Measurements from ENCODE around the gene OR1D2. TPM values are rescaled to one million over a fixed set of nuclear protein-coding genes. Genes with fewer than 3 reads are reported as not detected.

OR1D2 gene
- total and polyA plus RNA-seq, 9 donors, result 0.05 TPM; not detected in 8

GRCh38 chr17:3046753-3047152 is 57.5 kb downstream of the OR1D2 start:
- Histone ChIP-seq H3K9me3 (replicated peaks; ENCODE audit: control insufficient read depth, low read depth, low read length) (peaks cover 10% of the 10 kb centered on the region), H3K27me3 (ENCODE audit: control insufficient read depth, insufficient read depth, low read length) (peaks cover 4% of the 10 kb centered on the region), H3K4me3 (ENCODE audit: low read length) (no peak overlapping the region), H3K4me1 (ENCODE audit: control insufficient read depth, insufficient read depth, low read length) (peaks cover 5% of the 10 kb centered on the region), H3K36me3 (ENCODE audit: control insufficient read depth, insufficient read depth, low read length) (no peaks in the 10 kb centered on the region), H3K27ac (ENCODE audit: low read length) (no peak overlapping the region)
- DNase-seq, result no peak
- no CpG with 5 or more reads among the region's 3 CpGs for WGBS (ENCODE audit: insufficient coverage)

- H3K27ac ChIP-seq (ENCODE audit: low read length), result no peak overlapping the region
- H3K4me1 ChIP-seq (ENCODE audit: control insufficient read depth, insufficient read depth, low read length), result no peaks in the 10 kb centered on the region
- H3K9me3 ChIP-seq (replicated peaks; ENCODE audit: control insufficient read depth, low read depth, low read length), result peaks cover 10% of the 10 kb centered on the region
- H3K36me3 ChIP-seq (ENCODE audit: control insufficient read depth, insufficient read depth, low read length), result no peaks in the 10 kb centered on the region
- no peak for DNase-seq
- 58% methylated on average over 9 of the region's 11 CpGs for WGBS (ENCODE audit: insufficient coverage)
- no peak overlapping the region for H3K4me3 ChIP-seq (ENCODE audit: low read length)
- peaks cover 4% of the 10 kb centered on the region for H3K27me3 ChIP-seq (ENCODE audit: control insufficient read depth, insufficient read depth, low read length)
Measured at GRCh38 chr17:3043737-3044365, 60.4 kb downstream of the OR1D2 start.

- Histone ChIP-seq H3K27me3 (ENCODE audit: control insufficient read depth, insufficient read depth, low read length) (peaks cover 4% of the 10 kb centered on the region), H3K4me3 (ENCODE audit: low read length) (no peak overlapping the region), H3K36me3 (ENCODE audit: control insufficient read depth, insufficient read depth, low read length) (no peaks in the 10 kb centered on the region), H3K27ac (ENCODE audit: low read length) (no peak overlapping the region), H3K4me1 (ENCODE audit: control insufficient read depth, insufficient read depth, low read length) (no peaks in the 10 kb centered on the region), H3K9me3 (replicated peaks; ENCODE audit: control insufficient read depth, low read depth, low read length) (peaks cover 10% of the 10 kb centered on the region)
- DNase-seq, result no peak
- WGBS (ENCODE audit: insufficient coverage), result 68% methylated on average over 3 of the region's 5 CpGs
Measured at GRCh38 chr17:3040882-3041281, 63.3 kb downstream of the OR1D2 start.

- H3K27ac ChIP-seq (ENCODE audit: low read length), result no peak overlapping the region
- H3K4me3 ChIP-seq (ENCODE audit: low read length), result no peak overlapping the region
- H3K4me1 ChIP-seq (ENCODE audit: control insufficient read depth, insufficient read depth, low read length), result no peaks in the 10 kb centered on the region
- H3K27me3 ChIP-seq (ENCODE audit: control insufficient read depth, insufficient read depth, low read length), result peaks cover 6% of the 10 kb centered on the region
- no peak for DNase-seq
- H3K9me3 ChIP-seq (replicated peaks; ENCODE audit: control insufficient read depth, low read depth, low read length), result peaks cover 10% of the 10 kb centered on the region
- 59% methylated on average over 2 of the region's 6 CpGs for WGBS (ENCODE audit: insufficient coverage)
- H3K36me3 ChIP-seq (ENCODE audit: control insufficient read depth, insufficient read depth, low read length), result no peaks in the 10 kb centered on the region
Measured at GRCh38 chr17:3039736-3040135, 64.5 kb downstream of the OR1D2 start.

GRCh38 chr17:3038941-3039340 is 65.3 kb downstream of the OR1D2 start:
- Histone ChIP-seq H3K4me3 (ENCODE audit: low read length) (no peak overlapping the region), H3K4me1 (ENCODE audit: control insufficient read depth, insufficient read depth, low read length) (peaks cover 5% of the 10 kb centered on the region), H3K36me3 (ENCODE audit: control insufficient read depth, insufficient read depth, low read length) (no peaks in the 10 kb centered on the region), H3K27ac (ENCODE audit: low read length) (no peak overlapping the region), H3K9me3 (replicated peaks; ENCODE audit: control insufficient read depth, low read depth, low read length) (peaks cover 2% of the 10 kb centered on the region), H3K27me3 (ENCODE audit: control insufficient read depth, insufficient read depth, low read length) (peaks cover 5% of the 10 kb centered on the region)
- WGBS (ENCODE audit: insufficient coverage), result 33% methylated on average over 4 of the region's 5 CpGs
- no peak for DNase-seq

Other genes with a start within 250 kb of the OR1D2 start
- gene OR1D5, start 40.8 kb downstream of the OR1D2 start, total RNA-seq, result not detected
- not detected for gene OR1D5, start 40.8 kb downstream of the OR1D2 start, polyA plus RNA-seq (ENCODE audit: insufficient read depth in 1 of 8, insufficient read length in 8 of 8, low replicate concordance in 1 of 8)
- gene OR1G1, start 23.1 kb upstream of the OR1D2 start, total RNA-seq, result not detected
- gene OR1G1, start 23.1 kb upstream of the OR1D2 start, polyA plus RNA-seq (ENCODE audit: insufficient read depth in 1 of 8, insufficient read length in 8 of 8, low replicate concordance in 1 of 8), result not detected
- gene OR1A2, start 93.1 kb upstream of the OR1D2 start, total RNA-seq, result not detected
- gene OR1A2, start 93.1 kb upstream of the OR1D2 start, polyA plus RNA-seq (ENCODE audit: insufficient read depth in 1 of 8, insufficient read length in 8 of 8, low replicate concordance in 1 of 8), result not detected
- not detected for gene OR1A1, start 103.2 kb upstream of the OR1D2 start, total RNA-seq
- gene OR1A1, start 103.2 kb upstream of the OR1D2 start, polyA plus RNA-seq (ENCODE audit: insufficient read depth in 1 of 8, insufficient read length in 8 of 8, low replicate concordance in 1 of 8), result under 1 TPM in 1 of 8 donors, not detected in 7; 0.10 TPM
- gene OR3A1, start 193.9 kb upstream of the OR1D2 start, total RNA-seq, result not detected
- under 1 TPM in 3 of 8 donors, not detected in 5; 0.17 to 0.34 (median 0.18) TPM for gene OR3A1, start 193.9 kb upstream of the OR1D2 start, polyA plus RNA-seq (ENCODE audit: insufficient read depth in 1 of 8, insufficient read length in 8 of 8, low replicate concordance in 1 of 8)